ENCODE results near the gene FCER2.

DNA sequence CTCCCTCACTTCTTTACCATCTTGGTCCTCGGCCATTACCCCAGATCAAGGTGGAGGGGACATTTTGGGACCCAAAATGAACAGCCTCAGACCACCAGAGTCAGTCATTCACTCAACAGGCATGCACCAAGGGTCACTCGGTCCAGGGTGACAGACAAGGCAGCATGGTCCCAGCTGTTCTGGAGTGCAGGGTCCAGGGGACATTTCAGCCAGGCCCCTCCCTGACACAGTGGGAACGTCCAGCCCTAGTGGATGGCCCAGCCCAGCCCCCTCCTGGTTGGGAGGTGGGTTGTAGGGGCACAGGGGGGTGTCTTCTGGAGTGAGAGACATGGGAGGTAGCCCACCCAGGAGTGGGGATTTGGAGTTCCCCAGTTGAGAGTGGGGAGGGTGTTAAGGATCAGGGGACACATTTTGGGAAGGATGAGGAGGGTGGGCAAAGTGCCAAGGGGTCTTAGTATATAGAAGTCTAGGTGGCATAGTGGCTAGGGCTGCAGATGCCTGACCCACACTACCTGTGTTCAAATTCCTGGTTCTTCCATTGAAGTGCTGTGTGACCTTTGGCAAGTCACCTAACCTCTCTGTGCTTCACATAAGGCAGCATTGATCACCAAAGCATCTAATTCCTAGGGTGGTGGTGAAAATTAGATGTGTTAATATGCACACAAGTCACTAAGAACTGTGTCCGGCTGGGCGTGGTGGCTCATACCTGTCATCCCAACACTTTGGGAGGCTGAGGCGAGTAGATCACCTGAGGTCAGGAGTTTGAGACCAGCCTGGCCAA, 2.5 kb upstream of the FCER2 start:
- no peak for TF ChIP-seq CTCF (conservative IDR thresholded peaks at IDR 0.05; ENCODE audit: low read depth, low read length)
- TF ChIP-seq EZH2phosphoT487 (IDR thresholded peaks at IDR 0.05; ENCODE audit: borderline replicate concordance, low read length) = no peak

All from PC-3 (cell line).